Hepatocyte (in vitro differentiated cells): Measurements from ENCODE around the gene FUS. TPM values are rescaled to one million over a fixed set of nuclear protein-coding genes. Genes with fewer than 3 reads are reported as not detected.
"Not testable (repeated sequence)": the region's sequence is repeated elsewhere in the genome, so short reads cannot be mapped to it uniquely, and the experiment has no call there.

Experiments used
- DNase-seq: peaks from one replicate; pipeline ENCODE4 v3.0.0-alpha.2; 2016; ENCODE audit warnings: low spot score
- H2AFZ ChIP-seq: fragments of 200-600 bp; sonication (generic); 2 replicates; pipeline ENCODE4 v1.6.0; 2016; ENCODE audit warnings: antibody characterized with exemption, mild to moderate bottlenecking
- H3K27ac ChIP-seq: fragments of 200-600 bp; sonication (generic); 2 replicates; pipeline ENCODE4 v1.5.1; 2016; ENCODE audit warnings: mild to moderate bottlenecking
- H3K27me3 ChIP-seq: fragments of 200-600 bp; sonication (generic); 2 replicates; pipeline ENCODE4 v1.6.1; 2016
- H3K36me3 ChIP-seq: fragments of 200-600 bp; sonication (generic); replicated peaks from 2 replicates; pipeline ENCODE4 v1.5.1; 2016; ENCODE audit warnings: low read depth; ENCODE audit not compliant: insufficient read depth
- H3K4me1 ChIP-seq: fragments of 200-600 bp; sonication (generic); 2 replicates; pipeline ENCODE4 v1.5.1; 2016; ENCODE audit warnings: mild to moderate bottlenecking, moderate library complexity; ENCODE audit not compliant: insufficient read depth
- H3K4me2 ChIP-seq: fragments of 200-600 bp; sonication (generic); 2 replicates; pipeline ENCODE4 v1.6.0; 2016
- H3K4me3 ChIP-seq: fragments of 200-600 bp; sonication (generic); 2 replicates; pipeline ENCODE4 v1.5.1; 2016; ENCODE audit warnings: mild to moderate bottlenecking
- H3K79me2 ChIP-seq: fragments of 200-600 bp; sonication (generic); 2 replicates; pipeline ENCODE4 v1.6.0; 2017; ENCODE audit warnings: mild to moderate bottlenecking
- H3K9me2 ChIP-seq: fragments of 200-600 bp; sonication (generic); replicated peaks from 2 replicates; pipeline ENCODE4 v1.6.0; 2017; ENCODE audit warnings: mild to moderate bottlenecking; ENCODE audit not compliant: insufficient read depth
- H3K9me3 ChIP-seq: fragments of 200-600 bp; sonication (generic); 2 replicates; pipeline ENCODE4 v1.5.1; 2016; ENCODE audit warnings: low read depth, mild to moderate bottlenecking
- H4K20me1 ChIP-seq: fragments of 200-600 bp; sonication (generic); 2 replicates; pipeline ENCODE4 v1.6.0; 2016; ENCODE audit warnings: mild to moderate bottlenecking; ENCODE audit not compliant: insufficient read depth, poor library complexity, severe bottlenecking
- CTCF ChIP-seq: fragments of 200-600 bp; sonication (generic); IDR thresholded peaks from 2 replicates; pipeline ENCODE4 v1.5.1; 2016; ENCODE audit warnings: antibody characterized with exemption, mild to moderate bottlenecking; ENCODE audit not compliant: poor library complexity
- EZH2 ChIP-seq: fragments of 200-600 bp; sonication (generic); IDR thresholded peaks from 2 replicates; pipeline ENCODE4 v1.6.1; 2016; ENCODE audit warnings: antibody characterized with exemption, mild to moderate bottlenecking, borderline replicate concordance
- EZH2phosphoT487 ChIP-seq: fragments of 200-600 bp; sonication (generic); IDR thresholded peaks from one replicate; pipeline ENCODE4 v1.6.1; 2018; ENCODE audit warnings: antibody characterized with exemption, mild to moderate bottlenecking, low read depth, moderate library complexity; ENCODE audit not compliant: unreplicated experiment, severe bottlenecking
- WGBS: methylation state at CpG from one replicate; pipeline ENCODE4 v1.1.6; 2016; ENCODE audit warnings: low lambda C conversion rate; ENCODE audit errors: missing lambda C conversion rate; 5-methylcytosine and 5-hydroxymethylcytosine counted together
- polyA plus RNA-seq: library from polyadenylated mRNA; unstranded; fragments of >200 nt; fragmentation: Nextera tagmentation; extraction: Ambion mirVana; gene quantifications from 2 replicates; pipeline ENCODE4 v1.2.1, GENCODE V29; 2016
- total RNA-seq: library from RNA; depleted of rRNA; stranded (reverse); fragments of >200 nt; gene quantifications from 2 replicates; pipeline ENCODE4 v1.2.3, GENCODE V29; 2014

Gene FUS
- total and polyA plus RNA-seq, 2 experiments from 2014 or later = 47.4 to 327 TPM

DNA sequence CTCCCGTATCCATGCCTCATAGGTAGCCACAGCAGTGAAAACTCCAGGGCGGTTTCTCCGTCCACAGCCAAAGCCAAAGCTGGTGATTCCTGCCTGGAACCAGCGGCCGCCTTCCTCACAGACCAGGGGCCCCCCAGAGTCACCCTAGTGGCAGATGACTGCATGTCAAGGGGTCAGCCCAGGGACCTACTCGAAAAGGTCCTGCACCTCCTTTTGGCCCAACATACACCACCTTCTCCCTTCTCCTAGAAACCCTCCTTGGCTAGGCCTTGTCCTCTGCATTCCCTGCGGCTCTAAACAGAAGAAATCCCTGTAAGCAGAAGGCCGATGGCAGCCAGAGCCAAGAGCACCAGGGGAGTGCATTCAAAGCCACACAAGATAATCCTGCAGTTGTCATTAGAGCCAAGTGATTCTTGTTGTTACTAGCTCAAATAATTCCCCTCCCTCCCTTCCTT lies 36.2 kb upstream of the FUS start:
- H3K9me2 ChIP-seq = no peaks in the 10 kb centered on the region
- no peaks in the 10 kb centered on the region for H3K79me2 ChIP-seq
- no peaks in the 10 kb centered on the region for H3K36me3 ChIP-seq
- TF ChIP-seq EZH2 (no peak), EZH2phosphoT487 (no peak)
- H3K4me1 ChIP-seq = peaks cover 12% of the 10 kb centered on the region
- WGBS = 96% methylated on average over 8 of the region's 8 CpGs
- no peak overlapping the region for H2AFZ ChIP-seq
- H3K9me3 ChIP-seq = no peaks in the 10 kb centered on the region
- no peaks in the 10 kb centered on the region for H3K27me3 ChIP-seq
- H3K27ac ChIP-seq = no peak overlapping the region
- H3K4me3 ChIP-seq = no peak overlapping the region
- no peaks in the 10 kb centered on the region for H4K20me1 ChIP-seq
- no peak overlapping the region for H3K4me2 ChIP-seq
- DNase-seq = no peak

DNA sequence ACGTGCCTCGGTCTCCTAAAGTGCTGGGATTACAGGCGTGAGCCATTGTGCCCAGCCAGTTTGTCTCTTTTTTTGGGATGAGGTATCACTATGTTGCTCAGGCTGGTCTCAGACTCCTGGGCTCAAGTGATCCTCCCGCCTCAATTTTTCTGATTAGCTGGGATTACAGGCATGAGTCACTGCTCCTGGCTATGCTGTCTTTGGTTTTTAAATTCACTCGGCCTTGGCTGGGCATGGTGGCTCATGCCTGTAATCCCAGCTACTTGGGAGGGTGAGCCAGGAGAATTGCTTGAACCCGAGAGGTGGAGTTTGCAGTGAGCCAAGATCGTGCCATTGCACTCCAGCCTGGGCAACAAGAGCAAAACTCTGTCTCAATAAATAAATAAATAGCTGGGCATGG lies 35.5 kb upstream of the FUS start:
- H3K4me3 ChIP-seq, H3K36me3 ChIP-seq, H3K9me2 ChIP-seq, H4K20me1 ChIP-seq, H3K9me3 ChIP-seq, H2AFZ ChIP-seq, H3K27ac ChIP-seq, H3K27me3 ChIP-seq, H3K79me2 ChIP-seq, DNase-seq, H3K4me1 ChIP-seq, H3K4me2 ChIP-seq: not testable (repeated sequence)
- WGBS = 75% methylated on average over 7 of the region's 7 CpGs

DNA sequence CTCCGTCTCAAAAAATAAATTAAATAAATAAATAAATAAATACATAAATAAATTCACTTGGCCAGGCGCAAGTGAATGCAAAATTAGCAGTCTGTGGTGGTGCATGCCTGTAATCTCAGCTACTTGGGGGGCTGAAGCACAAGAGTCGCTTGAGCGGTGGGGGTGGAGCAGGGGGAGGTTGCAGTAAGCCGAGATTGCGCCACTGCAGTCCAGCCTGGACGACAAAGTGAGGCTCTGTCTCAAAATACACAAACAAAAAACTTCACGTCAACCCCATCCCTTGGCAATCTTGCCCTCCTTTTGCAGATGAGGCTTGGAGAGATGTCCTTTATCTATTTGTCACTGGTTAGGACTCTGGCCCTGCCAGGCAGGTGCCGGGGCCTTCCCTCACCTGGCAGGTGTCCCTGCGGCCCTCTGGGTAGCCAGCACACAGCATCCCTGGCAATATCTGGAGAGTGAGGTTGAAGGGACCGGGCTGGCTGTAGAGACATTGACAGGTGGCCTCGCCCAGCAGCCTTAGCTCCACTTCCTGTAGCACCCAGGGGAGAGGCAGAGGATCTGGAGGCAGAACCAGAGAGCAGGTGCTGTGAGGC lies 34.4 kb upstream of the FUS start:
- Histone ChIP-seq H3K4me1 (peaks cover 7% of the 10 kb centered on the region), H3K9me3 (no peaks in the 10 kb centered on the region), H3K27me3 (no peaks in the 10 kb centered on the region), H3K9me2 (no peaks in the 10 kb centered on the region), H4K20me1 (no peaks in the 10 kb centered on the region), H2AFZ (no peak overlapping the region), H3K27ac (no peak overlapping the region), H3K79me2 (no peaks in the 10 kb centered on the region), H3K4me3 (no peak overlapping the region), H3K36me3 (no peaks in the 10 kb centered on the region), H3K4me2 (no peak overlapping the region)
- TF ChIP-seq CTCF = no peak
- TF ChIP-seq EZH2phosphoT487 = no peak
- no peak for TF ChIP-seq EZH2
- 88% methylated on average over 12 of the region's 12 CpGs for WGBS
- DNase-seq = no peak

GRCh38 chr16:31147574-31147973 lies 32.4 kb upstream of the FUS start:
- WGBS = 96% methylated on average over 3 of the region's 3 CpGs
- no peak for DNase-seq
- Histone ChIP-seq H3K27ac (no peak overlapping the region), H3K79me2 (no peaks in the 10 kb centered on the region), H3K27me3 (no peaks in the 10 kb centered on the region), H3K4me2 (peak overlapping the region; percentile 75), H3K4me3 (no peak overlapping the region), H3K36me3 (no peaks in the 10 kb centered on the region), H3K9me2 (no peaks in the 10 kb centered on the region), H3K4me1 (no peaks in the 10 kb centered on the region), H2AFZ (peak overlapping the region; percentile 45), H3K9me3 (no peaks in the 10 kb centered on the region), H4K20me1 (no peaks in the 10 kb centered on the region)
- no peak for TF ChIP-seq EZH2phosphoT487
- TF ChIP-seq EZH2 = no peak
- no peak for TF ChIP-seq CTCF
